ENCODE results near the gene SLC38A1. TPM values are rescaled to one million over a fixed set of nuclear protein-coding genes. Genes with fewer than 3 reads are reported as not detected.

Gene SLC38A1
- total RNA-seq, 1 experiment from 2014 or later = 107 TPM

DNA sequence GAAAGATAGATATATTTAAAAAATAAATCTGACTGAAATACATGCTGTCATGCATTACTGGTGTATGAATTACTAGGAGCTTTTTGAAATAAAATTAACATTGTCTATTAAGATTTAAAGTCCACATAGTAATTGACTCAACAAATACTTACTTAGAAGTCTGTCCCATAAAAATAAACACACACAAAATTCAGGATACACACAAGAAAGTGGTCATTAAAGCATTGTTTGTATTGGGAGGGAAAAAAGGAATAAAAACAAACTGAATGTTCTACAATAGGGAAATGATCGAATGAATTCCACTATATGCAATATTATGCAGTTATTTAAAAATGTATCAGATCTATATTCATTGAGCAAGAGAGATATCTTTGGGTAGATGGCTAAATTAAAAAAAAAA, 118.9 kb downstream of the SLC38A1 start:
- no peak overlapping the region for H3K9ac ChIP-seq (ENCODE audit: low read length)
- no peak overlapping the region for H3K27ac ChIP-seq (ENCODE audit: low read length)
- no TSS peak for BruUV-seq (replicated peaks)
- peaks cover 29% of the 10 kb centered on the region for H3K4me1 ChIP-seq (ENCODE audit: insufficient read depth, low read length)
- 0 out of 2 replicates have a peak overlapping the region, but pooled peaks have one; percentile 19 for H3K4me2 ChIP-seq (ENCODE audit: low read length)
- no peaks in the 10 kb centered on the region for H3K9me2 ChIP-seq (replicated peaks; ENCODE audit: low read length)
- H3K79me2 ChIP-seq (ENCODE audit: low read length) = no peaks in the 10 kb centered on the region
- no peaks in the 10 kb centered on the region for H3K27me3 ChIP-seq (ENCODE audit: low read length)
- no peaks in the 10 kb centered on the region for H4K20me1 ChIP-seq (ENCODE audit: low read length)
- intact Hi-C loops (cut with micrococcal nuclease) = loop anchor here (5.0 to 10.0 kb wide), 4 partner anchors 37 to 515 kb away; no protein-coding TSS in a partner anchor
- no peak overlapping the region for H3K4me3 ChIP-seq (ENCODE audit: low read length)
- H3K36me3 ChIP-seq (ENCODE audit: low read depth, low read length) = no peaks in the 10 kb centered on the region
- TF ChIP-seq EZH2 (IDR thresholded peaks at IDR 0.05; ENCODE audit: low read length, unreplicated experiment) = no peak
- H2AFZ ChIP-seq (ENCODE audit: low read length) = no peak overlapping the region
- CTCF ChIA-PET = interaction anchor here (1.0 kb wide), 1 partner anchor 25 kb away, joined by 3 read pairs; no protein-coding TSS in a partner anchor
- DNase-seq (no peak), ATAC-seq (peak; percentile 21; the same call in 1 of the 2 replicates)
- H3K9me3 ChIP-seq (ENCODE audit: low read length) = no peaks in the 10 kb centered on the region
- no peaks in the 10 kb centered on the region for H3F3A ChIP-seq (ENCODE audit: low read length, unreplicated experiment)
- POLR2A ChIA-PET (ENCODE audit: unreplicated experiment) = interaction anchor here (0.7 kb wide), 1 partner anchor 795 kb away, joined by 3 read pairs; no protein-coding TSS in a partner anchor

GRCh38 chr12:46149079-46149464, 119.8 kb downstream of the SLC38A1 start:
- Histone ChIP-seq H3K4me1 (ENCODE audit: insufficient read depth, low read length) (peaks cover 23% of the 10 kb centered on the region), H3K4me3 (ENCODE audit: low read length) (no peak overlapping the region), H3K27ac (ENCODE audit: low read length) (no peak overlapping the region), H3K9me2 (replicated peaks; ENCODE audit: low read length) (no peaks in the 10 kb centered on the region), H4K20me1 (ENCODE audit: low read length) (no peaks in the 10 kb centered on the region), H2AFZ (ENCODE audit: low read length) (no peak overlapping the region), H3K9me3 (ENCODE audit: low read length) (no peaks in the 10 kb centered on the region), H3K27me3 (ENCODE audit: low read length) (no peaks in the 10 kb centered on the region), H3K36me3 (ENCODE audit: low read depth, low read length) (no peaks in the 10 kb centered on the region), H3K79me2 (ENCODE audit: low read length) (no peaks in the 10 kb centered on the region), H3K9ac (ENCODE audit: low read length) (no peak overlapping the region), H3K4me2 (ENCODE audit: low read length) (peak overlapping the region; percentile 18), H3F3A (ENCODE audit: low read length, unreplicated experiment) (no peaks in the 10 kb centered on the region)
- CTCF ChIA-PET = no interaction called here
- DNase-seq = peak; percentile 22
- POLR2A ChIA-PET (ENCODE audit: unreplicated experiment) = no interaction called here
- no TSS peak for BruUV-seq (replicated peaks)
- intact Hi-C loops (cut with micrococcal nuclease) = no loop called here
- TF ChIP-seq EZH2 (IDR thresholded peaks at IDR 0.05; ENCODE audit: low read length, unreplicated experiment) (no peak), EZH2phosphoT487 (IDR thresholded peaks at IDR 0.05; ENCODE audit: borderline replicate concordance, low read length) (no peak), CTCF (conservative IDR thresholded peaks at IDR 0.05; ENCODE audit: low read depth, low read length) (no peak)
- ATAC-seq = peak; percentile 56

- H3K9me2 ChIP-seq (replicated peaks; ENCODE audit: low read length) = no peaks in the 10 kb centered on the region
- no peaks in the 10 kb centered on the region for H3K9me3 ChIP-seq (ENCODE audit: low read length)
- TF ChIP-seq EZH2 (IDR thresholded peaks at IDR 0.05; ENCODE audit: low read length, unreplicated experiment) (no peak), CTCF (conservative IDR thresholded peaks at IDR 0.05; ENCODE audit: low read depth, low read length) (no peak), EZH2phosphoT487 (IDR thresholded peaks at IDR 0.05; ENCODE audit: borderline replicate concordance, low read length) (no peak)
- no peak overlapping the region for H2AFZ ChIP-seq (ENCODE audit: low read length)
- H3K27me3 ChIP-seq (ENCODE audit: low read length) = no peaks in the 10 kb centered on the region
- no peaks in the 10 kb centered on the region for H3K36me3 ChIP-seq (ENCODE audit: low read depth, low read length)
- no peaks in the 10 kb centered on the region for H4K20me1 ChIP-seq (ENCODE audit: low read length)
- no peak overlapping the region for H3K4me3 ChIP-seq (ENCODE audit: low read length)
- ChIA-PET CTCF (no interaction called here), POLR2A (ENCODE audit: unreplicated experiment) (no interaction called here)
- intact Hi-C loops (cut with micrococcal nuclease) = no loop called here
- H3K4me2 ChIP-seq (ENCODE audit: low read length) = peak overlapping the region; percentile 18
- DNase-seq (no peak), ATAC-seq (no peak)
- no TSS peak for BruUV-seq (replicated peaks)
- H3F3A ChIP-seq (ENCODE audit: low read length, unreplicated experiment) = no peaks in the 10 kb centered on the region
- peaks cover 18% of the 10 kb centered on the region for H3K4me1 ChIP-seq (ENCODE audit: insufficient read depth, low read length)
- no peak overlapping the region for H3K9ac ChIP-seq (ENCODE audit: low read length)
- no peaks in the 10 kb centered on the region for H3K79me2 ChIP-seq (ENCODE audit: low read length)
- H3K27ac ChIP-seq (ENCODE audit: low read length) = no peak overlapping the region
Measured at GRCh38 chr12:46148327-46149078, 120.3 kb downstream of the SLC38A1 start.
